ENCODE measurements around the gene ISCU. TPM values are rescaled to one million over a fixed set of nuclear protein-coding genes. Genes with fewer than 3 reads are reported as not detected.
A peak's percentile ranks its signal among the peaks of the same experiment; 100 is the strongest.

ISCU gene
- total RNA-seq, 2 donors from 2014 or later = 63.1 to 66.0 TPM

- Histone ChIP-seq H3K27me3 (ENCODE audit: control insufficient read depth, insufficient read depth, low read length, poor library complexity, severe bottlenecking) (no peaks in the 10 kb centered on the region), H3K9me3 (ENCODE audit: control insufficient read depth, low read length) (no peaks in the 10 kb centered on the region), H3K4me3 (ENCODE audit: low read length) (no peak within 1 kb of the TSS), H3K4me1 (ENCODE audit: control insufficient read depth, insufficient read depth, low read length) (no peaks in the 10 kb centered on the region), H3K27ac (ENCODE audit: low read depth, low read length) (no peak within 1 kb of the TSS), H3K9ac (ENCODE audit: extremely low read depth, low read length, poor library complexity, severe bottlenecking) (no peak within 1 kb of the TSS), H3K36me3 (ENCODE audit: control insufficient read depth, insufficient read depth, low read length) (no peaks in the 10 kb centered on the region)
- no peak for TF ChIP-seq CTCF (conservative IDR thresholded peaks at IDR 0.05)
- Mint-ChIP-seq H3K4me1 (no peaks in the 10 kb centered on the region), H3K27me3 (ENCODE audit: insufficient read depth) (peaks cover 2% of the 10 kb centered on the region), H3K27ac (peak within 1 kb of the TSS; percentile 7), H3K9me3 (no peaks in the 10 kb centered on the region), H3K36me3 (ENCODE audit: low read depth) (no peaks in the 10 kb centered on the region), H3K4me3 (no peak within 1 kb of the TSS)
- WGBS, 2 experiments (ENCODE audit: insufficient coverage in 1 of 2, insufficient read length in 1 of 2) = 83 to 84% methylated on average over 3 to 21 of the region's 27 CpGs
- no peak for DNase-seq
These were observed 35.4 kb downstream of the ISCU start, which contains the start of gene TMEM119 for GRCh38 chr12:108597559-108598471. TMEM119 (minus strand) TSS chr12:108598084; CDS start chr12:108592383, 5,701 bp downstream.

- no peak overlapping the region for H3K4me3 Mint-ChIP-seq
- WGBS, 2 experiments (ENCODE audit: insufficient coverage in 1 of 2, insufficient read length in 1 of 2) = 94 to 97% methylated on average over 8 to 11 of the region's 11 CpGs
- no peaks in the 10 kb centered on the region for H3K9me3 Mint-ChIP-seq
- no peaks in the 10 kb centered on the region for H3K9me3 ChIP-seq (ENCODE audit: control insufficient read depth, low read length)
- H3K4me1 Mint-ChIP-seq = no peaks in the 10 kb centered on the region
- H3K27ac Mint-ChIP-seq = no peak overlapping the region
- H3K4me3 ChIP-seq (ENCODE audit: low read length) = no peak overlapping the region
- TF ChIP-seq CTCF (conservative IDR thresholded peaks at IDR 0.05) = no peak
- H3K27me3 Mint-ChIP-seq (ENCODE audit: insufficient read depth) = peaks cover 2% of the 10 kb centered on the region
- no peaks in the 10 kb centered on the region for H3K36me3 ChIP-seq (ENCODE audit: control insufficient read depth, insufficient read depth, low read length)
- H3K27ac ChIP-seq (ENCODE audit: low read depth, low read length) = no peak overlapping the region
- H3K27me3 ChIP-seq (ENCODE audit: control insufficient read depth, insufficient read depth, low read length, poor library complexity, severe bottlenecking) = no peaks in the 10 kb centered on the region
- no peak for DNase-seq
- H3K4me1 ChIP-seq (ENCODE audit: control insufficient read depth, insufficient read depth, low read length) = no peaks in the 10 kb centered on the region
- H3K9ac ChIP-seq (ENCODE audit: extremely low read depth, low read length, poor library complexity, severe bottlenecking) = no peak overlapping the region
- no peaks in the 10 kb centered on the region for H3K36me3 Mint-ChIP-seq (ENCODE audit: low read depth)
These were observed 36.3 kb downstream of the ISCU start for GRCh38 chr12:108598553-108599250.

- Mint-ChIP-seq H3K36me3 (ENCODE audit: low read depth) (no peaks in the 10 kb centered on the region), H3K9me3 (no peaks in the 10 kb centered on the region), H3K27ac (no peak overlapping the region), H3K27me3 (ENCODE audit: insufficient read depth) (peaks cover 2% of the 10 kb centered on the region), H3K4me1 (no peaks in the 10 kb centered on the region), H3K4me3 (no peak overlapping the region)
- Histone ChIP-seq H3K9ac (ENCODE audit: extremely low read depth, low read length, poor library complexity, severe bottlenecking) (no peak overlapping the region), H3K4me1 (ENCODE audit: control insufficient read depth, insufficient read depth, low read length) (no peaks in the 10 kb centered on the region), H3K27me3 (ENCODE audit: control insufficient read depth, insufficient read depth, low read length, poor library complexity, severe bottlenecking) (no peaks in the 10 kb centered on the region), H3K27ac (ENCODE audit: low read depth, low read length) (no peak overlapping the region), H3K4me3 (ENCODE audit: low read length) (no peak overlapping the region), H3K36me3 (ENCODE audit: control insufficient read depth, insufficient read depth, low read length) (no peaks in the 10 kb centered on the region), H3K9me3 (ENCODE audit: control insufficient read depth, low read length) (no peaks in the 10 kb centered on the region)
- no peak for TF ChIP-seq CTCF (conservative IDR thresholded peaks at IDR 0.05)
- no peak for DNase-seq
- 79% methylated on average over 6 of the region's 6 CpGs; no CpG with 5 or more reads in 1 of the 2 experiments for WGBS, 2 experiments (ENCODE audit: insufficient coverage in 1 of 2, insufficient read length in 1 of 2)
These were observed 37.1 kb downstream of the ISCU start for GRCh38 chr12:108599541-108599940.

All from endodermal cell (in vitro differentiated cells).